Measurements from ENCODE around the gene CCM2L. TPM values are rescaled to one million over a fixed set of nuclear protein-coding genes. Genes with fewer than 3 reads are reported as not detected.

CCM2L gene
- total and polyA plus RNA-seq, 2 experiments from 2014 or later, result 4.9 to 13.3 TPM

- TF ChIP-seq ZNF462 (CRISPR knock-in tag; IDR thresholded peaks at IDR 0.05) (no peak), NANOG (IDR thresholded peaks at IDR 0.05; ENCODE audit: borderline replicate concordance) (no peak), EZH2phosphoT487 (IDR thresholded peaks at IDR 0.05; ENCODE audit: unreplicated experiment) (no peak), POLR2AphosphoS5 (IDR thresholded peaks at IDR 0.05; ENCODE audit: low read depth) (no peak)
These were observed 68.1 kb downstream of the CCM2L start (continued) for GRCh38 chr20:32078322-32078721.

GRCh38 chr20:32078791-32079190, 68.6 kb downstream of the CCM2L start:
- TF ChIP-seq CREB1 (CRISPR knock-in tag; IDR thresholded peaks at IDR 0.05; ENCODE audit: low read depth), result no peak
- TF ChIP-seq CTCF (conservative IDR thresholded peaks at IDR 0.05; ENCODE audit: low read depth in 2 of 2), result no peak
- no peak for TF ChIP-seq POLR2AphosphoS5 (IDR thresholded peaks at IDR 0.05; ENCODE audit: low read depth)
- TF ChIP-seq EZH2phosphoT487 (IDR thresholded peaks at IDR 0.05; ENCODE audit: unreplicated experiment), result no peak
- no peak for TF ChIP-seq ZNF331 (CRISPR knock-in tag; IDR thresholded peaks at IDR 0.05; ENCODE audit: low read depth)
- TF ChIP-seq NANOG (IDR thresholded peaks at IDR 0.05; ENCODE audit: borderline replicate concordance), result no peak
- no peak for TF ChIP-seq ZNF462 (CRISPR knock-in tag; IDR thresholded peaks at IDR 0.05)
- Mint-ChIP-seq H3K4me1 (no peaks in the 10 kb centered on the region), H3K4me3 (no peak overlapping the region), H3K27me3 (ENCODE audit: insufficient read depth, low read depth, poor library complexity) (peaks cover 4% of the 10 kb centered on the region), H3K36me3 (ENCODE audit: low read depth) (no peaks in the 10 kb centered on the region; the same call in 2 of the 3 replicates), H3K9me3 (no peaks in the 10 kb centered on the region), H3K27ac (no peak overlapping the region)
- H3K27me3 ChIP-seq (ENCODE audit: insufficient read depth), result no peaks in the 10 kb centered on the region
- no peak overlapping the region for H3K4me3 ChIP-seq
- no peaks in the 10 kb centered on the region for H3K4me1 ChIP-seq (ENCODE audit: insufficient read depth)
- DNase-seq (ENCODE audit: low spot score), result no peak
- no peaks in the 10 kb centered on the region for H3K79me2 ChIP-seq (replicated peaks; ENCODE audit: insufficient read depth)
- 0 out of 2 replicates have a peak overlapping the region, but pooled peaks have one; percentile 79 for H2AFZ ChIP-seq
- no peaks in the 10 kb centered on the region for H4K20me1 ChIP-seq (replicated peaks; ENCODE audit: insufficient read depth)
- ATAC-seq, result no peak
- no peaks in the 10 kb centered on the region for H3K36me3 ChIP-seq (ENCODE audit: insufficient read depth)
- no peaks in the 10 kb centered on the region for H3F3A ChIP-seq (replicated peaks; ENCODE audit: low read depth)
- 0 out of 2 replicates have a peak, but pooled peaks cover 4% of the 10 kb centered on the region for H3K9me2 ChIP-seq (ENCODE audit: insufficient read depth)
- no peak overlapping the region for H3K27ac ChIP-seq (ENCODE audit: low read depth)
- H3K4me2 ChIP-seq, result no peak overlapping the region
